CD4-positive, CD25-positive, alpha-beta regulatory T cell (primary cell): ENCODE data around the gene SAP30BP. TPM values are rescaled to one million over a fixed set of nuclear protein-coding genes. Genes with fewer than 3 reads are reported as not detected.
A peak's percentile ranks its signal among the peaks of the same experiment; 100 is the strongest.

ENCODE experiments used
- ATAC-seq, 2 donors: fragments of 150-1000 bp; cut with Tn5 transposase; one replicate each; pipeline ENCODE4 v1.10.0; 2021; ENCODE audit warnings: low read depth in 2 of 2, moderate number of reproducible peaks in 2 of 2, moderate library complexity in 1 of 2
- DNase-seq, 3 donors: peaks; one replicate each; pipeline versions ENCODE4 v3.0.0 to v3.0.0-alpha.2; 2012 to 2022; ENCODE audit warnings: mixed read lengths in 1 of 3
- H3K27ac ChIP-seq: one replicate; pipeline ENCODE4 v1.7.0; 2013; ENCODE audit warnings: mild to moderate bottlenecking, low read length; ENCODE audit not compliant: insufficient read depth, poor library complexity, severe bottlenecking
- H3K27me3 ChIP-seq: one replicate; pipeline ENCODE4 v1.7.0; 2013; ENCODE audit warnings: low read length; ENCODE audit not compliant: control insufficient read depth, insufficient read depth
- H3K36me3 ChIP-seq: one replicate; pipeline ENCODE4 v1.7.0; 2013; ENCODE audit warnings: mild to moderate bottlenecking, low read length, moderate library complexity; ENCODE audit not compliant: control insufficient read depth, insufficient read depth
- H3K4me1 ChIP-seq: 2 replicates; pipeline ENCODE4 v1.7.0; 2013; ENCODE audit warnings: mild to moderate bottlenecking, low read length; ENCODE audit not compliant: insufficient read depth, control insufficient read depth, poor library complexity, severe bottlenecking
- H3K4me3 ChIP-seq: one replicate; pipeline ENCODE4 v1.7.0; 2013; ENCODE audit warnings: low read depth, mild to moderate bottlenecking, low read length, moderate library complexity
- H3K9me3 ChIP-seq, 2 experiments: 1 replicate in 1 of 2; 2 replicates in 1 of 2; pipeline ENCODE4 v1.7.0; 2013; ENCODE audit warnings: low read length in 2 of 2, mild to moderate bottlenecking in 1 of 2, moderate library complexity in 1 of 2; ENCODE audit not compliant: control insufficient read depth in 2 of 2
- H3K27ac Mint-ChIP-seq, 3 donors: one replicate each; pipeline ENCODE4 v1.8.0; 2020 to 2022; ENCODE audit warnings: mild to moderate bottlenecking in 3 of 3, mixed read lengths in 3 of 3, moderate library complexity in 2 of 3
- H3K27me3 Mint-ChIP-seq: one replicate; pipeline ENCODE4 v1.8.0; 2022; ENCODE audit warnings: mild to moderate bottlenecking, mixed read lengths
- H3K36me3 Mint-ChIP-seq: one replicate; pipeline ENCODE4 v1.8.0; 2020; ENCODE audit warnings: mixed read lengths
- H3K4me1 Mint-ChIP-seq, 4 donors: one replicate each; pipeline ENCODE4 v1.8.0; 2020 to 2022; ENCODE audit warnings: mixed read lengths in 4 of 4, mild to moderate bottlenecking in 1 of 4
- H3K4me3 Mint-ChIP-seq, 4 donors: one replicate each; pipeline ENCODE4 v1.8.0; 2020 to 2022; ENCODE audit warnings: mild to moderate bottlenecking in 4 of 4, mixed read lengths in 4 of 4, moderate library complexity in 3 of 4
- H3K9me3 Mint-ChIP-seq, 7 donors: one replicate each; pipeline ENCODE4 v1.8.0; 2020 to 2022; ENCODE audit warnings: mixed read lengths in 7 of 7, mild to moderate bottlenecking in 3 of 7, moderate library complexity in 2 of 7
- polyA plus RNA-seq, 4 donors: library from polyadenylated mRNA; unstranded; fragments of 300-500 nt; fragmentation: Illumina TruSeq; gene quantifications; one replicate each; pipeline ENCODE4 v1.2.3, GENCODE V29; 2021
- total RNA-seq: library from RNA; stranded (reverse); gene quantifications from one replicate; pipeline ENCODE4 v1.2.3, GENCODE V29; 2022

SAP30BP gene
- total and polyA plus RNA-seq, 5 donors from 2014 or later, result 79.3 to 253 (median 82.6) TPM

DNA sequence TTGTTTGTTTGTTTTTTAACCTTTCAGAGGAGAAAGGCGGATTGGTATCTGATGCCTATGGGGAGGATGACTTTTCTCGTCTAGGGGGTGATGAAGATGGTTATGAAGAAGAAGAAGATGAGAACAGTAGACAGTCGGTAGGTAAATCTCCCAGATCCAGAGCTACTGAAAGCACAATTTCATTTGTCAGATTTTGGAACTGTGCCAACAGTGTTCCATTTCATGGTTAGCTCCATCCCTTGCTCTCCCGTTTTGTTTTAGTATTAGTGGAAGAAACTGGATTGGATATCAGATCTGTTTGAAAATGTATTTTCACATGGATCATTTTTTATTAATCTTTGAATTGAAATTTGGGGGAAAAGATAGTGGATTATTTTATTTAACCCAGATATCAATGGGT, 1.4 kb downstream of the SAP30BP start:
- H3K4me3 ChIP-seq, result peak overlapping the region; percentile 97

DNA sequence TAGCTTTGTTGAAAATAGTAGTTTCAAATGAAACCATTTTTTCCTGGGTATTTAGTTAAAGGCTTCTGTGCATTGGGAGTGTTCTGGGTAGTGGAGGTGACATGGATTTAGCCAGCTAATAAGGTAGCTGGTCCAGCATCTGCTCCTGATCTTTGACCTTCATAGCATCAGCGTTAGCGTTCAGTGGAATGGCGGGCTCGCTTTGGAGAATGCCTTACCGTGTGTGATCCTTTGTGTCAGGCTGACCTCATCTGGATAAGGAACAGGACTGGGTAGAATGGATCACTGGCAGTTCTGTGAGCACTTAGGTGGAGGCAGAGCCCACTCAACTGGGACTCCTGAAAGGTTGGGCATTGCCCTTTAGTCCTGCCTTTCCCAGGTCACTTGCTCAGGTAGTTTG, 3.7 kb downstream of the SAP30BP start:
- peaks cover 48% of the 10 kb centered on the region for H3K36me3 ChIP-seq
- peaks cover 9 to 34% (median 26%) of the 10 kb centered on the region in 4 donors for H3K4me1 Mint-ChIP-seq
- H3K27me3 Mint-ChIP-seq, result no peaks in the 10 kb centered on the region
- no peaks in the 10 kb centered on the region for H3K9me3 Mint-ChIP-seq
- H3K9me3 ChIP-seq, result no peaks in the 10 kb centered on the region
- H3K27ac ChIP-seq, result no peak overlapping the region
- H3K4me1 ChIP-seq, result peaks cover 22% of the 10 kb centered on the region
- H3K4me3 Mint-ChIP-seq, result peak overlapping the region in 3 of 4 donors; percentile 7 to 71 (median 39)
- DNase-seq (no peak), ATAC-seq (no peak)
- no peak overlapping the region for H3K4me3 ChIP-seq
- no peak overlapping the region for H3K27ac Mint-ChIP-seq
- peaks cover 15% of the 10 kb centered on the region for H3K36me3 Mint-ChIP-seq
- no peaks in the 10 kb centered on the region for H3K27me3 ChIP-seq

More for the DNA sequence above, 1.4 kb downstream of the SAP30BP start:
- ATAC-seq, result no peak
- Histone ChIP-seq H3K4me1 (peaks cover 18% of the 10 kb centered on the region), H3K27me3 (no peaks in the 10 kb centered on the region), H3K36me3 (peaks cover 48% of the 10 kb centered on the region), H3K27ac (no peak overlapping the region), H3K9me3 (no peaks in the 10 kb centered on the region)
- Mint-ChIP-seq H3K9me3 (no peaks in the 10 kb centered on the region), H3K27ac (peak overlapping the region in 1 of 3 donors; percentile 77), H3K27me3 (no peaks in the 10 kb centered on the region), H3K4me1 (peaks cover 12 to 32% (median 30%) of the 10 kb centered on the region in 4 donors), H3K4me3 (no peak overlapping the region), H3K36me3 (peaks cover 15% of the 10 kb centered on the region)
- no peak for DNase-seq

DNA sequence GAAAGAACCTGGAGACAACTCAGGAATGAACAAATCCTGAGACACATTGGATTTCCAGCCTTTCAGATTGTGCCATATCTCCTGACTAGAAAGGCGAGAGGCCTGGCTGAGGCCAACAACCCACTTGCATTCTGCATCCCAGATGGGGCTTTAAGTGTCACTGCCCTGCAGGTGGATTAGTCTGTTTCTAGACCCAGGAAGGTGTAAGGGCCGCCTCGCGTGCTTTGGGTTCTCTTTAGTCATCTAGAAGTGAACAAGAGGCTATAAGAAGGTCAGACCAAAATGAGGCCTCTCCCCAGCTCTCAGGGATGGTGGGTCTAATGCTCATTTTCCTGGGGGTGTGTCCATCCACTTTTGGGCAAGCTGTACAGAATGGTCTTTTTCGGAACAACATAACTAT, 4.9 kb downstream of the SAP30BP start:
- Mint-ChIP-seq H3K4me3 (peak overlapping the region in 1 of 4 donors; percentile 5), H3K4me1 (peaks cover 7 to 31% (median 23%) of the 10 kb centered on the region in 4 donors), H3K36me3 (peaks cover 15% of the 10 kb centered on the region), H3K27me3 (no peaks in the 10 kb centered on the region), H3K9me3 (no peaks in the 10 kb centered on the region), H3K27ac (no peak overlapping the region)
- ATAC-seq, result no peak
- H3K9me3 ChIP-seq, result no peaks in the 10 kb centered on the region
- H3K27me3 ChIP-seq, result no peaks in the 10 kb centered on the region
- DNase-seq, result no peak
- peaks cover 15% of the 10 kb centered on the region for H3K4me1 ChIP-seq
- no peak overlapping the region for H3K27ac ChIP-seq
- H3K36me3 ChIP-seq, result peaks cover 55% of the 10 kb centered on the region
- H3K4me3 ChIP-seq, result no peak overlapping the region

GRCh38 chr17:75673487-75673886, 6.3 kb downstream of the SAP30BP start:
- no peak for DNase-seq
- H3K4me1 Mint-ChIP-seq, result peaks cover 2 to 31% (median 21%) of the 10 kb centered on the region in 4 donors
- Histone ChIP-seq H3K27ac (no peak overlapping the region), H3K4me3 (no peak overlapping the region), H3K9me3 (no peaks in the 10 kb centered on the region), H3K27me3 (no peaks in the 10 kb centered on the region), H3K36me3 (peaks cover 62% of the 10 kb centered on the region), H3K4me1 (peaks cover 5% of the 10 kb centered on the region)
- H3K27ac Mint-ChIP-seq, result no peak overlapping the region
- no peaks in the 10 kb centered on the region for H3K9me3 Mint-ChIP-seq
- ATAC-seq, result no peak
- no peak overlapping the region for H3K4me3 Mint-ChIP-seq
- H3K27me3 Mint-ChIP-seq, result no peaks in the 10 kb centered on the region
- H3K36me3 Mint-ChIP-seq, result peaks cover 12% of the 10 kb centered on the region

DNA sequence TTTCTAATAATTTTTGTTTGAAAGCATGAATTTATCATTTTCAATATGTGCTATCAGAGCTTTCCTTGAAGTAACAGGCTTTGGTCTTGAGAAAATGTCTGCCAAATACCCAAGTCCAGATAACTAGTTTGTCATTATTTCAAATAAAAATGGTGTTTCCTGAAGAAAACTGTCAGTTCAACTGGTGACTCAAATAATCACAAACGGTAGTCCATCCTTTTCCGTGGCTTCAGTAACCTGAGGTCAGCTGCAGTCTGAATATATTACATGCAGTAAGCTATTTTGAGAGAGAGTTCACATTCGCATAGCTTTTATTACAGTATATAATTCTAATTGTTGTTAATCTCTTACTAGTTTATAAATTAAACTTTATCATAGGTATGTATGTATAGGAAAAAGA, 9.3 kb downstream of the SAP30BP start:
- no peaks in the 10 kb centered on the region for H3K27me3 ChIP-seq
- H3K4me1 Mint-ChIP-seq, result peaks cover 0 to 23% (median 9%) of the 10 kb centered on the region in 4 donors
- DNase-seq (no peak), ATAC-seq (no peak)
- no peaks in the 10 kb centered on the region for H3K9me3 ChIP-seq
- no peak overlapping the region for H3K27ac ChIP-seq
- H3K36me3 Mint-ChIP-seq, result peaks cover 5% of the 10 kb centered on the region
- no peak overlapping the region for H3K27ac Mint-ChIP-seq
- H3K4me3 ChIP-seq, result no peak overlapping the region
- no peak overlapping the region for H3K4me3 Mint-ChIP-seq
- H3K4me1 ChIP-seq, result peaks cover 4% of the 10 kb centered on the region
- H3K9me3 Mint-ChIP-seq, result peaks cover 0 to 1% (median 0%) of the 10 kb centered on the region in 7 donors
- H3K36me3 ChIP-seq, result peaks cover 62% of the 10 kb centered on the region
- H3K27me3 Mint-ChIP-seq, result no peaks in the 10 kb centered on the region

DNA sequence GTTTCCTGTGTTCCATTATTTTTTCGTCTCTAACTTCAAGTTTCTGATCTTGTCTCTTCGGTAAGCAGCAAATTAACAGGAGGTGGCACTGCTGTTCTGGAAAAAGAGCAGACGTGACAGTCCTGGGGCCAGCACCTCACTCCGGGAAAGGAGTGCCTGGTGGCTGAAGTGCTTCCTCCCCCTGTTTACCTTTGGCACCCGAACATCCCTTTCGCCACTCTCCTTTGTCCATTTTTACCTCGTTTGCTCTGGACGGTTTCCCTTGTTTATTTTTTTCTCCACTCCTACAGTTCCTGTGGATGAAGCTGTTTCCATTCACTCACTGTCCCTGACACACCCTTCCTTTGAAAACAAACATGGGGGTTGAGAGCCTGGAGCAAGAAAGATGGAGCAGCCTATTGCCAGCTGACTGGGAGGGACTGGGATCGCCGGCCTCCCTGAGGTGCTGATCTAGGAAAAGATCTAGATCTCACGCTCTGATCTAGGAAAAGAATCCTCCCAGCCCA, 12.6 kb downstream of the SAP30BP start:
- DNase-seq (no peak), ATAC-seq (no peak)
- H3K4me1 ChIP-seq, result peaks cover 4% of the 10 kb centered on the region
- H3K27ac Mint-ChIP-seq, result peak overlapping the region in 1 of 3 donors; percentile 66
- no peaks in the 10 kb centered on the region for H3K36me3 Mint-ChIP-seq
- H3K27me3 ChIP-seq, result no peaks in the 10 kb centered on the region
- no peak overlapping the region for H3K4me3 Mint-ChIP-seq
- peaks cover 0 to 33% (median 16%) of the 10 kb centered on the region in 4 donors for H3K4me1 Mint-ChIP-seq
- H3K9me3 Mint-ChIP-seq, result peaks cover 0 to 1% (median 0%) of the 10 kb centered on the region in 7 donors
- no peak overlapping the region for H3K27ac ChIP-seq
- no peak overlapping the region for H3K4me3 ChIP-seq
- no peaks in the 10 kb centered on the region for H3K9me3 ChIP-seq
- no peaks in the 10 kb centered on the region for H3K27me3 Mint-ChIP-seq
- H3K36me3 ChIP-seq, result peaks cover 45% of the 10 kb centered on the region

- no peaks in the 10 kb centered on the region for H3K27me3 Mint-ChIP-seq
- no peaks in the 10 kb centered on the region for H3K27me3 ChIP-seq
- H3K9me3 Mint-ChIP-seq, result peaks cover 0 to 1% (median 0%) of the 10 kb centered on the region in 7 donors
- H3K27ac ChIP-seq, result no peak overlapping the region
- ATAC-seq (no peak), DNase-seq (no peak)
- H3K9me3 ChIP-seq, result no peaks in the 10 kb centered on the region
- peaks cover 4% of the 10 kb centered on the region for H3K36me3 Mint-ChIP-seq
- H3K4me1 ChIP-seq, result no peaks in the 10 kb centered on the region
- peaks cover 0 to 36% (median 15%) of the 10 kb centered on the region in 4 donors for H3K4me1 Mint-ChIP-seq
- no peak overlapping the region for H3K4me3 Mint-ChIP-seq
- no peak overlapping the region for H3K27ac Mint-ChIP-seq
- H3K4me3 ChIP-seq, result no peak overlapping the region
- H3K36me3 ChIP-seq, result peaks cover 45% of the 10 kb centered on the region
Measured at GRCh38 chr17:75680431-75680830, 13.3 kb downstream of the SAP30BP start.

DNA sequence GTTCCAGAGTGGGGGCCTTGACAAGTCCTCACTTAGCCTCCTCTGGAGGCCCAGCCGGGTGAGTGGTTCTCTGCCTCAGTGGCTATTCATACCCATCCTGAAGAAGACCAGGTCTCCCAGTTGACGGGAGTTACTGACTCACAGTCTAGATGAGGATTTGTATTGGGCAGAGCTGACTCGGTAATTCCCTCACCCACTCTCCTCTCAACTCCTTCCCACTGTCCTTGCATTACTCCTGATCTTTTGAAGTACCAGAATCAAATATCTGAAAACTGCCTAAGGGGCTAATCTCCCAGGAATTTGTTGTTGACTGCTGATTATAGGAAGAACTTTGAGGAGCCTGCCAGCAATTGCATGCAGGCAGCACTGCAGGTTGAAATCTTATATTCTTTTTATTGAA, 14.2 kb downstream of the SAP30BP start:
- DNase-seq (no peak), ATAC-seq (no peak)
- H3K27me3 ChIP-seq, result no peaks in the 10 kb centered on the region
- H3K27ac Mint-ChIP-seq, result peak overlapping the region in 1 of 3 donors; percentile 69
- H3K36me3 ChIP-seq, result peaks cover 44% of the 10 kb centered on the region
- H3K27me3 Mint-ChIP-seq, result no peaks in the 10 kb centered on the region
- no peak overlapping the region for H3K27ac ChIP-seq
- peaks cover 7% of the 10 kb centered on the region for H3K36me3 Mint-ChIP-seq
- H3K4me1 ChIP-seq, result no peaks in the 10 kb centered on the region
- no peak overlapping the region for H3K4me3 Mint-ChIP-seq
- peaks cover 0 to 1% (median 0%) of the 10 kb centered on the region in 7 donors for H3K9me3 Mint-ChIP-seq
- no peaks in the 10 kb centered on the region for H3K9me3 ChIP-seq
- H3K4me3 ChIP-seq, result no peak overlapping the region
- peaks cover 0 to 38% (median 18%) of the 10 kb centered on the region in 4 donors for H3K4me1 Mint-ChIP-seq
